SU-DHL-6 (cell line): Measurements from ENCODE around the gene C3orf22.
"Not testable (repeated sequence)": the region's sequence is repeated elsewhere in the genome, so short reads cannot be mapped to it uniquely, and the experiment has no call there.

Experiments used
- CTCF ChIP-seq: fragments of 200-600 bp; sonication (generic); IDR thresholded peaks from one replicate; pipeline ENCODE4 v1.5.1; 2017; ENCODE audit warnings: antibody characterized with exemption, mild to moderate bottlenecking, low read length, moderate library complexity; ENCODE audit not compliant: insufficient read depth, poor library complexity, severe bottlenecking
- EZH2phosphoT487 ChIP-seq: fragments of 200-600 bp; sonication (generic), shearing (Covaris generic); conservative IDR thresholded peaks from 2 replicates; pipeline ENCODE4 v1.6.1; 2018; ENCODE audit warnings: mild to moderate bottlenecking, antibody characterized with exemption, low read length, moderate library complexity, mixed read lengths

DNA sequence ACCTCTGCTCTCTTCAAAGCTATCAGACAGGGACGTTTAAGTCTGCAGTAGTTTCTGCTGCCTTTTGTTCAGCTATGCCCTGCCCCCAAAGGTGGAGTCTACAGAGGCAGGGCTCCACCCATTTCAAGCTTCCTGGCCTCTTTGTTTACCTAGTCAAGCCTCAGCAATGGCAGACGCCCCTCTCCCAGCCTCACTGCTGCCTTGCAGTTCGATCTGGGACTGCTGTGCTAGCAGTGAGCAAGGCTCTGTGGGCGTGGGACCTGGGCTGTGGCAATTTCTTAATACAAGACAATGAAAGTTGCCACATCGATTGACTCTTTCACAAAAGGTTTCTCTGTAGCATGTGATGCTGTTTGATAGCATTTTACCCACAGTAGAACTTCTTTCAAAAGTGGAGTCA lies 32.8 kb upstream of the C3orf22 start:
- TF ChIP-seq CTCF, EZH2phosphoT487: not testable (repeated sequence)
